ENCODE results near the gene MATN3. TPM values are rescaled to one million over a fixed set of nuclear protein-coding genes. Genes with fewer than 3 reads are reported as not detected.

MATN3 gene
- total and polyA plus RNA-seq, 2 of the 13 experiments (the other 11 are each of a cell fraction or from before 2014, with no cell fraction given), result 36.1 to 208 TPM

DNA sequence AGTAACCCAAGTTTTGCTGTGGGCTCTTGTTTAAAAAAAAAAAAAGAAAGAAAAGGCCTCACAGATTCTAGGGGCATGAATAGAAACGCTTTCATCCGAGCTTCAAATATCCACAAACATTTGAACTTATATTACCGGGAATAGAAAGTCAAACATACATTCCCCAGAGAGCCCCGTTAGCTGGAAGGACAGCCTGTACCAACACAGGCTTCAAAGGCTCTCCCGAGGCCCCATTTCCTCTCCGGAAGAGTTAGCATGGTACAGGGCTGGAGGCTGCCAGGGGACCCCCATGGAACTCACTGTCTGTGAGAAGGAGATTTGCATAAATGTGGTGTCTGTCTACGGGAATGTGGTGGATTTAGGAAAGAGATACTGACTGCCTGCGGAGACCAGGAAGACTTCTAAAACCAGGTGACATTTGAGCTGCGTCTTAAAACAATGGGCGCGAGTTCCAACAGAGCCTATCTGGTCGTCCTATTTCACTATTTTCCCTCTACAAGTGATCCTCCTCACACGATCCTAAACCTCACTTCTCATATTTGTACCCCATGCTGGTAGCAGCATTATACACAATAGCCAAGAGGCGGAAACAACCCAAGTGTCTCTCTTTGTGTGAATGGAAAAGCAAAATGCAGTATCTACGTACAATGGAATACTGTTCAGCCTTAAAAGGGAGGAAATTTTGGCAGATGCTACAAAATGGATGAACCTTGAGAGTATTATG lies 820 bp upstream of the MATN3 start (continued):
- TF ChIP-seq ETV5 (CRISPR knock-in tag; IDR thresholded peaks at IDR 0.05; ENCODE audit: borderline replicate concordance) (peak; percentile 94), ZNF740 (CRISPR knock-in tag; IDR thresholded peaks at IDR 0.05) (no peak), TFAP4 (IDR thresholded peaks at IDR 0.05; ENCODE audit: borderline replicate concordance, low read depth) (peak; percentile 37; the same call in 1 of the 2 replicates), ZNF484 (CRISPR knock-in tag; IDR thresholded peaks at IDR 0.05; ENCODE audit: borderline replicate concordance, low read depth) (no peak), ZNF101 (CRISPR knock-in tag; IDR thresholded peaks at IDR 0.05; ENCODE audit: borderline replicate concordance, low read depth) (no peak), POLR2G (IDR thresholded peaks at IDR 0.05; ENCODE audit: low read depth, low read length) (peak; percentile 13; the same call in 1 of the 2 replicates), ZNF841 (CRISPR knock-in tag; IDR thresholded peaks at IDR 0.05; ENCODE audit: borderline replicate concordance) (no peak), SATB2 (CRISPR knock-in tag; IDR thresholded peaks at IDR 0.05) (no peak), SIN3A (IDR thresholded peaks at IDR 0.05; ENCODE audit: borderline replicate concordance, low read depth, low read length) (0 out of 2 replicates have a peak, but pooled peaks have one; percentile 8), ZNF629 (CRISPR knock-in tag; conservative IDR thresholded peaks at IDR 0.05) (no peak), E2F1 (CRISPR knock-in tag; IDR thresholded peaks at IDR 0.05) (no peak), ZNF747 (CRISPR knock-in tag; IDR thresholded peaks at IDR 0.05; ENCODE audit: borderline replicate concordance) (no peak; the same call in none of the 2 replicates), AHR (CRISPR knock-in tag; IDR thresholded peaks at IDR 0.05) (no peak), NFE2L1 (CRISPR knock-in tag; IDR thresholded peaks at IDR 0.05; ENCODE audit: borderline replicate concordance) (no peak), ZXDC (CRISPR knock-in tag; IDR thresholded peaks at IDR 0.05) (no peak), SRY (CRISPR knock-in tag; IDR thresholded peaks at IDR 0.05) (peak; percentile 6; the same call in 1 of the 2 replicates), SOX5 (CRISPR knock-in tag; IDR thresholded peaks at IDR 0.05; ENCODE audit: borderline replicate concordance) (peak; percentile 57; the same call in 1 of the 2 replicates), ZNF274 (CRISPR knock-in tag; IDR thresholded peaks at IDR 0.05) (no peak), SMAD9 (CRISPR knock-in tag; IDR thresholded peaks at IDR 0.05) (peak; percentile 79)
- TF ChIP-seq, protein P1, sequence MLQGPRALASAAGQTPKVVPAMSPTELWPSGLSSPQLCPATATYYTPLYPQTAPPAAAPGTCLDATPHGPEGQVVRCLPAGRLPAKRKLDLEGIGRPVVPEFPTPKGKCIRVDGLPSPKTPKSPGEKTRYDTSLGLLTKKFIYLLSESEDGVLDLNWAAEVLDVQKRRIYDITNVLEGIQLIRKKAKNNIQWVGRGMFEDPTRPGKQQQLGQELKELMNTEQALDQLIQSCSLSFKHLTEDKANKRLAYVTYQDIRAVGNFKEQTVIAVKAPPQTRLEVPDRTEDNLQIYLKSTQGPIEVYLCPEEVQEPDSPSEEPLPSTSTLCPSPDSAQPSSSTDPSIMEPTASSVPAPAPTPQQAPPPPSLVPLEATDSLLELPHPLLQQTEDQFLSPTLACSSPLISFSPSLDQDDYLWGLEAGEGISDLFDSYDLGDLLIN (CRISPR knock-in tag; IDR thresholded peaks at IDR 0.05; ENCODE audit: borderline replicate concordance), result no peak
- TF ChIP-seq, protein P2, sequence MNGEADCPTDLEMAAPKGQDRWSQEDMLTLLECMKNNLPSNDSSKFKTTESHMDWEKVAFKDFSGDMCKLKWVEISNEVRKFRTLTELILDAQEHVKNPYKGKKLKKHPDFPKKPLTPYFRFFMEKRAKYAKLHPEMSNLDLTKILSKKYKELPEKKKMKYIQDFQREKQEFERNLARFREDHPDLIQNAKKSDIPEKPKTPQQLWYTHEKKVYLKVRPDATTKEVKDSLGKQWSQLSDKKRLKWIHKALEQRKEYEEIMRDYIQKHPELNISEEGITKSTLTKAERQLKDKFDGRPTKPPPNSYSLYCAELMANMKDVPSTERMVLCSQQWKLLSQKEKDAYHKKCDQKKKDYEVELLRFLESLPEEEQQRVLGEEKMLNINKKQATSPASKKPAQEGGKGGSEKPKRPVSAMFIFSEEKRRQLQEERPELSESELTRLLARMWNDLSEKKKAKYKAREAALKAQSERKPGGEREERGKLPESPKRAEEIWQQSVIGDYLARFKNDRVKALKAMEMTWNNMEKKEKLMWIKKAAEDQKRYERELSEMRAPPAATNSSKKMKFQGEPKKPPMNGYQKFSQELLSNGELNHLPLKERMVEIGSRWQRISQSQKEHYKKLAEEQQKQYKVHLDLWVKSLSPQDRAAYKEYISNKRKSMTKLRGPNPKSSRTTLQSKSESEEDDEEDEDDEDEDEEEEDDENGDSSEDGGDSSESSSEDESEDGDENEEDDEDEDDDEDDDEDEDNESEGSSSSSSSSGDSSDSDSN (CRISPR knock-in tag; IDR thresholded peaks at IDR 0.05), result peak; percentile 31; the same call in 1 of the 2 replicates

Data from HepG2 (cell line).